PC-9 (cell line): Measurements from ENCODE around the gene ENKD1. TPM values are rescaled to one million over a fixed set of nuclear protein-coding genes. Genes with fewer than 3 reads are reported as not detected.

Experiments used
- BruUV-seq: library from RNA; stranded (reverse); fragments of 400-500 nt; replicated peaks from 2 replicates; lab custom pipeline; 2021; lab: Mats Ljungman, UMichigan
- CTCF ChIA-PET: fragments of 300-600 bp; sonication (Branson Sonifier 250); formaldehyde crosslinking; loops from one replicate; lab custom pipeline; 2022; ENCODE audit warnings: antibody characterized with exemption; lab: Charles Lee
- POLR2A ChIA-PET: fragments of 300-600 bp; sonication (Branson Sonifier 250); formaldehyde crosslinking; loops from one replicate; lab custom pipeline; 2022; ENCODE audit warnings: antibody characterized with exemption; ENCODE audit not compliant: unreplicated experiment; lab: Charles Lee
- DNase-seq, 2 experiments: peaks; one replicate each; pipeline versions ENCODE4 v3.0.0 to v3.0.0-alpha.2; 2015 to 2022; ENCODE audit warnings: mixed read lengths in 1 of 2
- H2AFZ ChIP-seq: fragments of 200-600 bp; sonication (generic); 2 replicates; pipeline ENCODE4 v1.8.1; 2017; ENCODE audit warnings: antibody characterized with exemption
- H3F3A ChIP-seq: fragments of 200-600 bp; sonication (generic); 2 replicates; pipeline ENCODE4 v1.8.1; 2017; ENCODE audit warnings: antibody characterized with exemption, mild to moderate bottlenecking, low read depth; ENCODE audit not compliant: insufficient read depth
- H3K27ac ChIP-seq: fragments of 200-600 bp; sonication (generic); 2 replicates; pipeline ENCODE4 v1.6.1; 2016; ENCODE audit warnings: mixed run types
- H3K27me3 ChIP-seq: fragments of 200-600 bp; sonication (generic); 2 replicates; pipeline ENCODE4 v1.6.1; 2016; ENCODE audit warnings: low read depth, mixed run types; ENCODE audit not compliant: insufficient read depth
- H3K36me3 ChIP-seq: fragments of 200-600 bp; sonication (generic); 2 replicates; pipeline ENCODE4 v1.6.1; 2016; ENCODE audit warnings: low read depth, mixed run types
- H3K4me1 ChIP-seq: fragments of 200-600 bp; sonication (generic); replicated peaks from 2 replicates; pipeline ENCODE4 v1.6.1; 2016; ENCODE audit warnings: mixed run types; ENCODE audit not compliant: insufficient read depth
- H3K4me2 ChIP-seq: fragments of 200-600 bp; sonication (generic); 2 replicates; pipeline ENCODE4 v1.6.1; 2017; ENCODE audit warnings: mixed run types
- H3K4me3 ChIP-seq: fragments of 200-600 bp; sonication (generic); 2 replicates; pipeline ENCODE4 v1.6.1; 2016; ENCODE audit warnings: mixed run types
- H3K79me2 ChIP-seq: fragments of 200-600 bp; sonication (generic); 2 replicates; pipeline ENCODE4 v1.6.1; 2017; ENCODE audit warnings: low read depth, mixed run types
- H3K9me2 ChIP-seq: fragments of 200-600 bp; sonication (generic); 2 replicates; pipeline ENCODE4 v1.8.1; 2017; ENCODE audit warnings: mild to moderate bottlenecking; ENCODE audit not compliant: insufficient read depth
- H3K9me3 ChIP-seq: fragments of 200-600 bp; sonication (generic); 2 replicates; pipeline ENCODE4 v1.8.1; 2016; ENCODE audit warnings: low read depth; ENCODE audit not compliant: insufficient read depth
- H4K20me1 ChIP-seq: fragments of 200-600 bp; sonication (generic); 2 replicates; pipeline ENCODE4 v1.8.1; 2017; ENCODE audit not compliant: insufficient read depth
- CTCF ChIP-seq: fragments of 200-600 bp; sonication (generic); conservative IDR thresholded peaks from 2 replicates; pipeline ENCODE4 v1.6.1; 2017; ENCODE audit warnings: mixed run types, antibody characterized with exemption, mild to moderate bottlenecking, moderate library complexity
- EZH2 ChIP-seq: fragments of 200-600 bp; sonication (generic); IDR thresholded peaks from 2 replicates; pipeline ENCODE4 v1.8.0; 2017; ENCODE audit warnings: antibody characterized with exemption, low read depth
- intact Hi-C: fragments of 100-400 bp; cut with micrococcal nuclease; formaldehyde crosslinking; loops from one replicate; pipeline ENCODE4 v1.10.0; 2022; ENCODE audit not compliant: unreplicated experiment
- total RNA-seq: library from RNA; stranded (reverse); gene quantifications from 2 replicates; pipeline ENCODE4 v1.2.3, GENCODE V29; 2021

The ENKD1 gene
- total RNA-seq, 1 experiment from 2014 or later, result 20.8 TPM

GRCh38 chr16:67651039-67651438 is 15.5 kb downstream of the ENKD1 start:
- no peaks in the 10 kb centered on the region for H3K9me3 ChIP-seq
- H3K4me2 ChIP-seq, result no peak overlapping the region
- H2AFZ ChIP-seq, result no peak overlapping the region
- H3K4me1 ChIP-seq, result 0 out of 2 replicates have a peak, but pooled peaks cover 5% of the 10 kb centered on the region
- H3K27ac ChIP-seq, result no peak overlapping the region
- no peaks in the 10 kb centered on the region for H4K20me1 ChIP-seq
- TF ChIP-seq CTCF (no peak), EZH2 (no peak)
- no peaks in the 10 kb centered on the region for H3K36me3 ChIP-seq
- intact Hi-C loops, result no loop called here
- no TSS peak for BruUV-seq
- no peaks in the 10 kb centered on the region for H3F3A ChIP-seq
- no peak for DNase-seq
- no peaks in the 10 kb centered on the region for H3K9me2 ChIP-seq
- no peak overlapping the region for H3K4me3 ChIP-seq
- H3K79me2 ChIP-seq, result no peaks in the 10 kb centered on the region
- peaks cover 38% of the 10 kb centered on the region for H3K27me3 ChIP-seq
- ChIA-PET CTCF (no interaction called here), POLR2A (interaction anchor here (0.6 to 0.9 kb wide), 2 partner anchors 9 to 170 kb away, joined by 4 read pairs; partner anchors contain the start of genes ACD and ATP6V0D1)

GRCh38 chr16:67650023-67650422 is 16.5 kb downstream of the ENKD1 start:
- Histone ChIP-seq H3K4me2 (no peak overlapping the region), H3K27ac (no peak overlapping the region), H4K20me1 (no peaks in the 10 kb centered on the region), H3K27me3 (peaks cover 38% of the 10 kb centered on the region), H3K36me3 (no peaks in the 10 kb centered on the region), H3K4me1 (0 out of 2 replicates have a peak, but pooled peaks cover 5% of the 10 kb centered on the region), H3K4me3 (no peak overlapping the region), H3K9me3 (no peaks in the 10 kb centered on the region), H3K9me2 (no peaks in the 10 kb centered on the region), H3K79me2 (no peaks in the 10 kb centered on the region), H2AFZ (no peak overlapping the region), H3F3A (no peaks in the 10 kb centered on the region)
- ChIA-PET POLR2A (no interaction called here), CTCF (no interaction called here)
- no TSS peak for BruUV-seq
- TF ChIP-seq CTCF (no peak), EZH2 (no peak)
- no peak for DNase-seq
- intact Hi-C loops, result no loop called here

- no peak for TF ChIP-seq CTCF
- TF ChIP-seq EZH2, result no peak
- ChIA-PET POLR2A (no interaction called here), CTCF (no interaction called here)
- Histone ChIP-seq H3K9me2 (no peaks in the 10 kb centered on the region), H3K4me2 (no peak overlapping the region), H3K9me3 (no peaks in the 10 kb centered on the region), H3K4me1 (0 out of 2 replicates have a peak, but pooled peaks cover 5% of the 10 kb centered on the region), H3K36me3 (no peaks in the 10 kb centered on the region), H2AFZ (no peak overlapping the region), H3F3A (no peaks in the 10 kb centered on the region), H3K27me3 (peaks cover 38% of the 10 kb centered on the region), H3K79me2 (no peaks in the 10 kb centered on the region), H3K4me3 (no peak overlapping the region), H3K27ac (no peak overlapping the region), H4K20me1 (no peaks in the 10 kb centered on the region)
- BruUV-seq, result no TSS peak
- no peak for DNase-seq
- intact Hi-C loops, result no loop called here
Measured at GRCh38 chr16:67649494-67649931, 17.0 kb downstream of the ENKD1 start.
